Body of pancreas (tissue), 4 donors: ENCODE data around the gene RBMS3.

Experiments used
- POLR2A ChIP-seq, 3 donors: fragments of 450-650 bp; IDR thresholded peaks; one replicate each; pipeline ENCODE4 v1.6.1; 2016; ENCODE audit warnings: antibody characterized with exemption in 3 of 3, mild to moderate bottlenecking in 2 of 3
- TF ChIP-seq, protein P1 (sequence below), 7 experiments: fragments of 450-650 bp in 4 of 7; fragments of 200-600 bp in 3 of 7; sonication (generic) in 3 of 7; IDR thresholded peaks; one replicate each; pipeline ENCODE4 v1.5.1; 2016 to 2019; ENCODE audit warnings: antibody characterized with exemption in 7 of 7

- TF ChIP-seq, protein P1, sequence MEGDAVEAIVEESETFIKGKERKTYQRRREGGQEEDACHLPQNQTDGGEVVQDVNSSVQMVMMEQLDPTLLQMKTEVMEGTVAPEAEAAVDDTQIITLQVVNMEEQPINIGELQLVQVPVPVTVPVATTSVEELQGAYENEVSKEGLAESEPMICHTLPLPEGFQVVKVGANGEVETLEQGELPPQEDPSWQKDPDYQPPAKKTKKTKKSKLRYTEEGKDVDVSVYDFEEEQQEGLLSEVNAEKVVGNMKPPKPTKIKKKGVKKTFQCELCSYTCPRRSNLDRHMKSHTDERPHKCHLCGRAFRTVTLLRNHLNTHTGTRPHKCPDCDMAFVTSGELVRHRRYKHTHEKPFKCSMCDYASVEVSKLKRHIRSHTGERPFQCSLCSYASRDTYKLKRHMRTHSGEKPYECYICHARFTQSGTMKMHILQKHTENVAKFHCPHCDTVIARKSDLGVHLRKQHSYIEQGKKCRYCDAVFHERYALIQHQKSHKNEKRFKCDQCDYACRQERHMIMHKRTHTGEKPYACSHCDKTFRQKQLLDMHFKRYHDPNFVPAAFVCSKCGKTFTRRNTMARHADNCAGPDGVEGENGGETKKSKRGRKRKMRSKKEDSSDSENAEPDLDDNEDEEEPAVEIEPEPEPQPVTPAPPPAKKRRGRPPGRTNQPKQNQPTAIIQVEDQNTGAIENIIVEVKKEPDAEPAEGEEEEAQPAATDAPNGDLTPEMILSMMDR (IDR thresholded peaks at IDR 0.05), result no peak
- no peak for TF ChIP-seq POLR2A (IDR thresholded peaks at IDR 0.05)
These were observed 30.0 kb downstream of the RBMS3 start for GRCh38 chr3:29310865-29311264.
